ENCODE results near the gene GPR4. TPM values are rescaled to one million over a fixed set of nuclear protein-coding genes. Genes with fewer than 3 reads are reported as not detected.
A peak's percentile ranks its signal among the peaks of the same experiment; 100 is the strongest.

The GPR4 gene
- total and polyA plus RNA-seq, 2 of the 8 experiments (the other 6 are each of a cell fraction or from before 2014, with no cell fraction given) = 0.19 to 0.39 TPM

DNA sequence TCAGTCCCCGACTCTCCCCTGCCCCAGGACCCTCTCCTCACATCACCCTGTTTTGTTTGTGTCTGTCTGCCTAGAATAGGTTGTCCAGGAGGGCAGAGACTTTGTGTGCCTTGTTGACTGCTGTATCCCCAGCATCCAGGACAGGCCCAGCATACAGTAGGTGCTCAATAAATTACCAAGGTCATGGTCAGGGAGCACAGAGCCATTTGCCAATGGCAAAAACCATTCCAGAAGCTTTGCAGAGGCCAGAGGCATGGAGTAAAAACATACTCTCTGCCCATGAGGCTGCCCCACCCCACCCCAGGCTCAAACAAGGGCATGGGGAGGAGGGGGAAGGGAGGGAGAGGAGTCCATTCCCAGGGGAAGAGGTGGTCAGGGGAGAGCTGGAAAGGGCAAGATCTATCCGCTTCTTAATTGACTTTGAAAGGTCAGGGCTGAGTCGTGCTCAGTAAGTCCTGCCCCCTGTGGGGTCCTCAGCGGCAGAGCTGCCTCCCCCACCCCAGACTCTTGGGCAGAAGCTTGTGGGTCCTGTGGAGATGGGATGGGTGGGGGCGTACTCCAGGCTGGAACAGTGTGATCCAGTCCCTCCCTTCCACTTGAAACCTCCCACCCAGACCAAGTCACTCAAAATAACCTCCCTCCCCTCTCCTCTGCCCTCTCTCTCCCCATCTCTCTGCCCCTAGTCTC lies 4.4 kb downstream of the GPR4 start:
- Histone ChIP-seq H4K91ac (replicated peaks; ENCODE audit: insufficient read length, low read length) (peak overlapping the region; percentile 82), H3K79me2 (ENCODE audit: control insufficient read depth in 1 of 2, insufficient read depth in 2 of 2, low read length in 2 of 2) (no peaks in the 10 kb centered on the region), H3K9me3 (ENCODE audit: insufficient read depth in 2 of 2, low read depth in 1 of 2, low read length in 1 of 2) (no peaks in the 10 kb centered on the region), H2AK5ac (ENCODE audit: low read depth, low read length) (no peak overlapping the region), H3K4ac (replicated peaks; ENCODE audit: insufficient read length, low read depth, low read length) (peak overlapping the region; percentile 90), H2BK12ac (ENCODE audit: low read depth, low read length) (peak overlapping the region; percentile 71; the same call in 1 of the 2 replicates), H2BK5ac (ENCODE audit: low read depth, low read length) (no peak overlapping the region; the same call in 1 of the 2 replicates), H4K8ac (ENCODE audit: extremely low read depth, insufficient read depth, low read length) (no peak overlapping the region), H3K18ac (ENCODE audit: extremely low read depth, low read length) (no peak overlapping the region; the same call in 1 of the 2 replicates), H4K5ac (ENCODE audit: insufficient read length, low read depth, low read length) (peak overlapping the region; percentile 45), H3K4me3 (ENCODE audit: extremely low read depth in 1 of 4, insufficient read depth in 2 of 4, low read depth in 3 of 4, low read length in 4 of 4) (peak overlapping the region; percentile 14 to 58 (median 30); a peak in 5 of 8 replicates), H2BK120ac (replicated peaks; ENCODE audit: low read depth, low read length) (peak overlapping the region; percentile 61), H3K4me1 (replicated peaks in 1 of 4; ENCODE audit: control insufficient read depth in 3 of 4, insufficient read depth in 4 of 4, low read length in 3 of 4) (peaks cover 12 to 25% (median 13%) of the 10 kb centered on the region in 4 experiments; a peak in 6 of 7 replicates), H2BK20ac (ENCODE audit: low read length) (peak overlapping the region; percentile 17; the same call in 1 of the 2 replicates), H3K27ac (ENCODE audit: low read depth, low read length) (no peak overlapping the region), H2BK15ac (ENCODE audit: low read length) (peak overlapping the region; percentile 20; the same call in 1 of the 2 replicates), H3K14ac (ENCODE audit: insufficient read length) (no peak overlapping the region), H3K9ac (replicated peaks in 1 of 4; ENCODE audit: extremely low read depth in 1 of 4, low read depth in 3 of 4, low read length in 3 of 4) (no peak overlapping the region), H4K20me1 (replicated peaks in 1 of 2; ENCODE audit: control insufficient read depth in 1 of 2, insufficient read depth in 2 of 2, low read length in 2 of 2) (no peaks in the 10 kb centered on the region), H2AFZ (ENCODE audit: low read length) (no peak overlapping the region), H3K27me3 (replicated peaks in 1 of 4; ENCODE audit: control insufficient read depth in 3 of 4, extremely low read depth in 1 of 4, insufficient read depth in 3 of 4, low read length in 3 of 4) (peaks cover 36 to 49% (median 44%) of the 10 kb centered on the region in 4 experiments), H3K36me3 (ENCODE audit: control insufficient read depth in 2 of 4, insufficient read depth in 4 of 4, low read length in 3 of 4) (no peaks in the 10 kb centered on the region), H3K79me1 (ENCODE audit: low read depth, low read length) (no peaks in the 10 kb centered on the region), H3K23me2 (ENCODE audit: low read depth, low read length) (peaks cover 13% of the 10 kb centered on the region; the same call in 1 of the 2 replicates), H3K4me2 (ENCODE audit: insufficient read depth in 1 of 2, low read depth in 2 of 2, low read length in 2 of 2) (peak overlapping the region; percentile 77), H3K23ac (ENCODE audit: insufficient read length) (no peak overlapping the region), H3K56ac (replicated peaks; ENCODE audit: insufficient read length, low read depth, low read length) (no peak overlapping the region)
- peak in 1 of 2 experiments; percentile 63 for DNase-seq (ENCODE audit: low read depth in 1 of 2, low spot score in 2 of 2)
- POLR2A ChIA-PET (ENCODE audit: partially characterized antibody) = interaction anchor here (0.5 to 3.0 kb wide), 11 partner anchors 11 to 94 kb away, joined by 3 to 15 read pairs (median 5); partner anchors contain the start of genes OPA3, QPCTL and SNRPD2
- no peak for FAIRE-seq
- WGBS, 2 experiments (ENCODE audit: extremely low coverage in 1 of 2, insufficient coverage in 1 of 2, insufficient read length in 1 of 2, insufficient replicate concordance in 2 of 2, low coverage in 1 of 2, low lambda C conversion rate in 2 of 2, missing lambda C conversion rate in 1 of 2) = 13% methylated on average over 5 of the region's 5 CpGs; no CpG with 5 or more reads in 1 of the 2 experiments
- CTCF ChIA-PET (ENCODE audit: partially characterized antibody) = interaction anchor here (1.0 to 3.0 kb wide), 7 partner anchors 9 to 83 kb away, joined by 3 to 29 read pairs (median 5); partner anchors contain the start of gene EML2
- TF ChIP-seq ASH2L (IDR thresholded peaks at IDR 0.05; ENCODE audit: low read length) = peak; percentile 10
- TF ChIP-seq SP1 (IDR thresholded peaks at IDR 0.05; ENCODE audit: low read depth, low read length) = 0 out of 2 replicates have a peak, but pooled peaks have one; percentile 25
- no peak for TF ChIP-seq PHF8 (conservative IDR thresholded peaks at IDR 0.05; ENCODE audit: low read depth, low read length)
- 0 out of 2 replicates have a peak, but pooled peaks have one; percentile 10 for TF ChIP-seq YY1 (IDR thresholded peaks at IDR 0.05; ENCODE audit: low read depth, low read length)
- no peak for TF ChIP-seq NRF1 (IDR thresholded peaks at IDR 0.05; ENCODE audit: low read depth, low read length)
- peak; percentile 7 for TF ChIP-seq KDM4A (IDR thresholded peaks at IDR 0.05; ENCODE audit: low read depth, low read length, severe bottlenecking)
- TF ChIP-seq RBBP5 (IDR thresholded peaks at IDR 0.05; ENCODE audit: borderline replicate concordance, low read depth, low read length) = 0 out of 2 replicates have a peak, but pooled peaks have one; percentile 48
